ENCODE data around the gene MARVELD1.
"Not testable (repeated sequence)": the region's sequence is repeated elsewhere in the genome, so short reads cannot be mapped to it uniquely, and the experiment has no call there.

MARVELD1 gene

GRCh38 chr10:97713339-97713825, at the start of gene MARVELD1:
MARVELD1 (plus strand) TSS chr10:97713730; CDS start chr10:97713877, 147 bp downstream.
- peak in 1 of 2 donors; percentile 35 for DNase-seq

- no peak for DNase-seq
Observed at GRCh38 chr10:97664282-97664850, 49.2 kb upstream of the MARVELD1 start.

DNA sequence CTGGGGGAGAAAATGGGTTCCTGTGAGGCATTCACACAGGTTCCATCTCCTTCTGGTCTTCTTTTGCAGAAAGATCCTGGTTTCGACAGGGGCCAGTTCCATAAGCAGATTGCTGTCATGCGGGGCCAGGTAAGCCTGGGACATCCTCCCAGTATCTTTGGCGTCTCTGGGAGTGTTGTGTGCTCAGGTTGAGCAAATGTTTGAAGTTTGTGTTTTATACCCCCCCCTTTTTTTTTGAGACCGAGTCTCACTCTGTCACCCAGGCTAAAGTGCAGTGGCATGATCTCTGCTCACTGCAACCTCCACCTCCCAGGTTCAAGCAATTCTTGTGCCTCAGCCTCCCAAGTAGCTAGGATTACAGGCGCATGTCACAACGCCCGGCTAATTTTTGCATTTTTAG, 46.5 kb upstream of the MARVELD1 start:
- no peak for DNase-seq

GRCh38 chr10:97667463-97667862, 46.1 kb upstream of the MARVELD1 start:
- DNase-seq, result no peak

- DNase-seq, result no peak
Observed at GRCh38 chr10:97669571-97669970, 44.0 kb upstream of the MARVELD1 start.

DNA sequence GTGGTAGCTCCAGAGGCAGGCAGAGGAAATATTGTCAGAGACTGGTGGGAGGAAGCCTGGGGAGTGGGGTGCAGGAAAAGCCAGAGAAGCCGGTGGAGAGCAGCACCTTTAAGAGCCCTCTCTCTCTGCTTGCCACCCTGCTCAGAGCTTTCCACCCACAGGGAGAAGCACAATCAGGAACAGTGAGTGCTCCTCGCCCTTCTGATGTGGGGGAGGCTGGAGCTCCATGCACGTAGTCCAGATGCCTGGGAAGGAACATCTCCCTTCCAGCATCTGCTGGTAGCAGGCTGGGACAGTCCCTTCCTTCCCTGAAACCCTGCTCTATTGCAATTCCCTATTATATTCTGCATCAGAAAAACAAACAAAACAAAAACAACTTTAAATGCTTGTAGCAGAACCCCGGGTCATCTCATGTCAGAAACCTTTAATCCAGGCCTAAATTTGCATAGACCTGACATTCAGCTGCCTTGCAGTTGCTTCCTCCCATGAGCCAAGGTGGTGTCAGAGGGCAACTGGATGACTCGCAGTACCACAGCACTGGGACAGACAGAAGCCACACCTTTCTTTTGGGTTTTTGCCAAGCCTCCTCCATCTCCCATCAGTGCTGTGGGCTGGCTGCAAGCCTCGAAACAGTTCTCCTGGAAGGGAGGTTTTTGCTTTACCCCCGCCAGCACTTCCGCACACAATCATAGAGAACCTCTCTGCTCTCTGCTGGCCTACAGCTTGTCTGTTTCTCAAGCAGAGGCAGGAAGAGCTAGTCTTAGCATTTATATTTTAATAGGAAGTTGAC, 39.6 kb upstream of the MARVELD1 start:
- DNase-seq, result peak in 1 of 2 donors; percentile 10

GRCh38 chr10:97675222-97675621, 38.3 kb upstream of the MARVELD1 start:
- DNase-seq, result no peak

DNA sequence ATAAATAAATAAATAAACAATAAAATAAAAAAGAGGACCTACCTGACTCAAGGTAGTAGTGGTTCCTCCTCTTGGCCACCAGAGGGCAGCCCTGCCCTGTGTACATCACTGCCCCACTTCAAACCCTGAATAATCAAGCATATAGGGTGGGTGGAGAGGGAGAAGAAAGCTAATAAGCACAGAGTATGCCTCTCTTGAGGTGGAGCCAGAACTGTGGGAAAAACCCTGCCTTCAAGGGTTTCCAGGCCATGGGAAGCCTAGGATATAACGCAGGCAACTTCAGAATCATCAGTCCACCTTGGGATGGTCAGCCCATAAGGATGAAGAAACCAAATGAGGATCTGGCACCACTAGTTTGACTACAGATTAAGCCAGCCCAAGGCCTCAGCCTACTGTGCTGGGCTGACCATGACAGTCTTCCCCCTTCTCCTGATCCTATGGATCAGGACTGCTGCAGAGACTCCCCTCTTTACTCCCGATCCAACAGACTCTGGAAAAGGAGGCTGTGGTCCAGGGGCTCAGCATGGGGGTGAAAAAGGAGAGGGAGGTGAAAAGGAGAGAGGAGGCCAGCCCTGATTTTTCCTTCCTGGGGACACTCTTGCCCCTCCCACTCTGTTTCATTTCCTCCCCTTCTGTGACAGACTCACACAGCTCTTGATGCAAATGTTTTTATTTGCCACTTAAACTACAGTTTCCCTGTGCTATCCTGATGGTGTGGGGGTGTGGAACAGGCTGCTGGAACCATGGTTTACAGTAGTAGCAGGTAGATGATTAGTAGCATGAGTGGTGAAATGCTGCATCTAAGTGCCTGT, 36.6 kb upstream of the MARVELD1 start:
- peak; percentile 47 to 48 for DNase-seq

GRCh38 chr10:97679594-97679993, 33.9 kb upstream of the MARVELD1 start:
- no peak for DNase-seq

DNA sequence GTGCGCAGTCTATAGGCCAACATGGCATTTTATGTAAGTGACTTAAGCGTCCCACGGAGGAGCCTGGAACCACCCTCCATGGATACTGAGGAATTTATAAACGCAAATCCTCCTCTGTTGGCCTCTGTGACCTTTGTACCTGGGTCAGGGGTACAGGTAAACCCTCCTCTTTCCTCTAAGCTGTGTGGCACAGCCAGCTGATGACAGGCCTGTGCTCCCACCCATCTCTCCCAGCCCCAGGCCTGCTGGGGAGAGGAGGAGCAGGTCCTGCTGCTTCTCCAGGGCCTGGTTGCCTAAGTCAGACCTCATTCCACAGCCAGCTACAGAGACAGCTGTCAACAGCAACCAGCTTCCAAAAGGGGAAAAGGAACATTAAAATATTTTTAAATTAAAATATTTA, 31.5 kb upstream of the MARVELD1 start:
- no peak for DNase-seq

GRCh38 chr10:97683556-97684367, 29.8 kb upstream of the MARVELD1 start:
- DNase-seq, result no peak

DNA sequence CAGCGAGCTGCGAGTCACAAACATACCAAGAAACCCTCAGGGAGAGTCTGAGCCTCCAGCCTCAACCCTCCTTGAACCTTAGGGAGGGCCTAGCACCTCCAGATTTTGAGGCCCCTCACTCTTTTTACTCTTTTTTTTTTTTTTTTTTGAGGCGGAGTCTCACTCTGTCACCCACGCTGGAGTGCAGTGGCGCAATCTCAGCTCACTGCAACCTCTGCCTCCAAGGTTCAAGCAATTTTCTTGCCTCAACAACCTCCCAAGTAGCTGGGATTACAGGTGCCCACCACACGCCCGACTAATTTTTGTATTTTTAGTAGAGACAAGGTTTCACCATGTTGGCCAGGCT, 29.2 kb upstream of the MARVELD1 start:
- DNase-seq, result not testable (repeated sequence)

DNA sequence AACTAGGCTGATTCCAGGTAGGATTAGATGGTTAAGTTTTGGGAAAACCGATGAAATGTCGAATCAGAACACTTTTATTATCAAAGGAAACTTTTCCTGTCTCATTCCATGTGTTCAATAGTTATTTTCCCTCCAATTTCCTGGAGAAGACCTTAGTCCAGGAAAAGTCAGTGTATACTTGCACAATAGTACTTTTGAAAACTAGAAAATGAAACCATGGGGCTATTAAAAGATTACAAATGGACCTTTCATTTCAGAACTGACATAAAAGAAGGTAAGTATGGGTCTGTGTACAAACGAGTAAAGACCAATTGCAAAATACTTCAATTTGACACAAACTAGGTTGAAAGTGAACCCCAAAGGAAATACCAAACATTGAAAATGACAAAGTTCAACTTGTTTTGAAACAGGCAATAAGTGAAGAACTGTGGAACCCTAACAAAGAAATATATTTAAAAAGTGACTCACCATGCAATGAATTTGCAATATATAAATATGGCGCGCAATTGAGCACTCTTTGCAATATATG, 28.6 kb upstream of the MARVELD1 start:
- DNase-seq, result no peak

- no peak for DNase-seq
Observed at GRCh38 chr10:97685395-97685958, 28.1 kb upstream of the MARVELD1 start.

DNA sequence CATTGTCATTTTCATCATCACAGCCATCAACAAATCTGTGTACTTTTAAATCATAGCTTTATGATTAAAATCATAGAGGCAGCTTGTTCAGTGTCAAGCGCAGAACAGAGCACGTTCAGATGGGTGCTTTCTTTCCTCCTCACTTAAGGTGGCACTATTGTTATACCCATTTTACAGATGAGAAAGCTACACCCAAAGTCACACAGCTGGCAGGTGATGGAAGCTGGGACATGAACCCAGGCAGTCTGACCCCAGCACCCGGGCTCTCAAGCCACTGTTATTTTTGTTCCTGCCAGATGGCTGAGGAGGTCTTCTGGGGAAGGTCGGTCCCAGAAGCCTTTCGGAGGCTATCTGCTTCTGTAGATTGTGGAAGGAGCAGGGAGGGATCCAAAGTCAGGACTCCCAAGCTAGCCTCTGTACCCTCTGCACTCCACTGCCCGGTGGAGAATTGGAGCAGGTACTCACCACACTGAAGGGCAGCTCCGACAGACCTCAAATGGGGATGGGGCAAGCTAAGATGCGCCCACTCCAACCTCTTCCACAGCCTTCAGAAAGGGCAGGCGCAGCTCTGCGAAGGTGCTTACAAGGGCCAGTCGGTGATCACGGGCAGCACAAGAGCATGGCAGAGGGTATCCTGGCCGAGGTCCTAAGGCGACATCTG, 27.1 kb upstream of the MARVELD1 start:
- no peak for DNase-seq

GRCh38 chr10:97686962-97687784, 26.4 kb upstream of the MARVELD1 start, which contains the start of gene AVPI1:
AVPI1 (minus strand) TSS chr10:97687241; CDS start chr10:97679905, 7,336 bp downstream.
- peak; percentile 93 to 97 for DNase-seq

DNA sequence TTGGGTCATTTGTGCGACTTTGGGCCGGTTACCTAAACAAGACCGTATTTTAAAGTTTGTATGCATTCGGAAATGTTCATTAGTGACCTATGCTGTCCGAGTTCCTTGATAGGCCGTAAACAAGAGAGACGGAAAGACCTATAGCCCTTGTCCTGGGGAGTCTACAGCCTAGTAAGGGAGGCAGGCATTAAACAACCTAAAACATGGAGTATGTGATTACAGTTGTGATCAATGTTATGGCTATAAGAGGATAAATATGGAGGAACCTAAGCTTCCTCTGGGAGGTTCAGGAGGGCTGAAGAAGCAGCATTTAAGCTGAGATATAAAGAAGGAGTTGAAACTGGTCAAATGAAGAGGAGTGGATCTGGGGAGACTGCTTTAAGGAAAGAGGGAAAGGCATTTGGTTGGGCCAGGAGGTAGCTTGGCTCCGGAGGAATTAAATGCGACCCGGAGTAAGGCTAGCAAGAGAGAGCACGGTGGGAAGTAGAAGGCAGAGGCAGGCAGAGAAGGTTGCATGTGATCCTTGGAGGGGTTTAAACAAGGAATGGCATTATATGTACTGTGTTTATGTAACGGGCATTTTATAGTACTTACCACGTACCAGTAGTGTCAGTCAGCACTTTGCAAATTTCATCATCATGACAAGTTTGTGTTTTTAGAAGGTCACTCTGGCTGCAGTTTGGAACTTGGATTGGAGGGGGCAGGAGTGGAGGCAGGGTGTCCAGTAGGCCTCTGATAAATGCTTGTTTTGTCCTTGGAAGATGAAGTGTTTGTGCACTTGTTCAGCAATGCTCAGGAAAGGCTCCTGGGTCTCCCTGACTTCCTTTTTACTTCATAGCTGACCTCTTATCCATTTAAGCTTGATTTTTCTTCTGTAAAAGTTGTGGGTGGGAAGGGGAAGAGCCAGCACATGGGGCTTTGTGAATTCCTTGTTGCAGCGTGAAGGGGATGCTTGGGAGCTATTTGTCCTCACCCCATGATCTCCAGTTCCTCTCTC, 25.4 kb upstream of the MARVELD1 start:
- no peak for DNase-seq

- no peak for DNase-seq
Observed at GRCh38 chr10:97689559-97690020, 23.9 kb upstream of the MARVELD1 start.

DNA sequence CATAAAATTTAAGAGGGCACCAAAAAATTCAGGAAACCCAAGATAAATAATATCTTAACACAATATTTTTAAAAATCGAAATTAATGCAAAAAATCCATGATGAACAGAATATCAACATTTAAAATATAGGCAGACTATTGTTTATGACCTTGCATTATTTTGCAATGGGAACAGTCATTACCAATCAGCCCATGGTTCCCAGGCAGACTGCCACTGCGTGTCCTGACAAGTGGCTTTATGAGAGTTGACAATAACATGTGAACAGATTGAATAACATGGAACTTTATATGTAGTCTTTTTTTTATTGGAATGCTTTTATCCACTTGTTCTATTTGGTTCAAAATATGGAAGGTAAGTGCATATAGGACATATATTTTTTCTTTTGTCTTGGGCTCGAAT, 23.4 kb upstream of the MARVELD1 start:
- no peak for DNase-seq
